HEK293T (cell line): ENCODE results near the gene PIGW.

Source experiments
- CTCF ChIA-PET: fragments of 350-600 bp; formaldehyde crosslinking; extraction: SDS; loops from one replicate; lab custom pipeline; 2021; ENCODE audit warnings: antibody characterized with exemption, inconsistent platforms; lab: Yijun Ruan, JAX
- POLR2A ChIA-PET: fragments of 350-600 bp; formaldehyde crosslinking; extraction: SDS; loops from one replicate; lab custom pipeline; 2020; ENCODE audit warnings: antibody characterized with exemption, inconsistent platforms; lab: Yijun Ruan, JAX
- DNase-seq: peaks from one replicate; pipeline ENCODE4 v3.0.0; 2012; ENCODE audit warnings: mixed read lengths; ENCODE audit errors: extremely low spot score
- ARNT ChIP-seq: fragments of 450-650 bp; IDR thresholded peaks from 2 replicates; pipeline ENCODE4 v1.6.1; 2017; ENCODE audit warnings: mild to moderate bottlenecking
- BHLHE40 ChIP-seq: fragments of 450-650 bp; IDR thresholded peaks from 2 replicates; pipeline ENCODE4 v1.6.1; 2016; ENCODE audit warnings: mild to moderate bottlenecking, moderate library complexity, borderline replicate concordance
- CTBP1 ChIP-seq: fragments of 450-650 bp; IDR thresholded peaks from 2 replicates; pipeline ENCODE4 v1.6.1; 2016; ENCODE audit warnings: borderline replicate concordance
- ELF4 ChIP-seq: fragments of 450-650 bp; IDR thresholded peaks from 2 replicates; pipeline ENCODE4 v1.6.1; 2017; ENCODE audit warnings: antibody characterized with exemption
- FOXA1 ChIP-seq: fragments of 450-650 bp; IDR thresholded peaks from 2 replicates; pipeline ENCODE4 v1.6.1; 2016; ENCODE audit warnings: mild to moderate bottlenecking
- FOXK2 ChIP-seq: fragments of 450-650 bp; IDR thresholded peaks from 2 replicates; pipeline ENCODE4 v1.6.1; 2016; ENCODE audit warnings: mild to moderate bottlenecking
- FOXM1 ChIP-seq: fragments of 450-650 bp; IDR thresholded peaks from 2 replicates; pipeline ENCODE4 v1.6.1; 2017; ENCODE audit warnings: mild to moderate bottlenecking, borderline replicate concordance
- HDGF ChIP-seq: fragments of 450-650 bp; IDR thresholded peaks from 2 replicates; pipeline ENCODE4 v1.6.1; 2017; ENCODE audit warnings: antibody characterized with exemption, borderline replicate concordance
- L3MBTL2 ChIP-seq: fragments of 450-650 bp; conservative IDR thresholded peaks from 2 replicates; pipeline ENCODE4 v1.6.1; 2016; ENCODE audit warnings: mild to moderate bottlenecking
- NFRKB ChIP-seq: fragments of 450-650 bp; IDR thresholded peaks from 2 replicates; pipeline ENCODE4 v1.6.1; 2016; ENCODE audit warnings: mild to moderate bottlenecking, moderate library complexity
- PKNOX1 ChIP-seq: fragments of 450-650 bp; IDR thresholded peaks from 2 replicates; pipeline ENCODE4 v1.6.1; 2016
- SP1 ChIP-seq: fragments of 450-650 bp; IDR thresholded peaks from 2 replicates; pipeline ENCODE4 v1.6.1; 2017
- SUZ12 ChIP-seq: fragments of 450-650 bp; IDR thresholded peaks from 2 replicates; pipeline ENCODE4 v1.6.1; 2016; ENCODE audit warnings: mild to moderate bottlenecking
- TARDBP ChIP-seq: fragments of 450-650 bp; IDR thresholded peaks from 2 replicates; pipeline ENCODE4 v1.6.1; 2016
- ZNF384 ChIP-seq: fragments of 450-650 bp; IDR thresholded peaks from 2 replicates; pipeline ENCODE4 v1.6.1; 2016

Gene PIGW

GRCh38 chr17:36586138-36586537 lies 51.4 kb downstream of the PIGW start:
- POLR2A ChIA-PET, result no interaction called here
- CTCF ChIA-PET, result no interaction called here
- TF ChIP-seq SP1, result no peak
- TF ChIP-seq FOXM1, result no peak
- no peak for TF ChIP-seq SUZ12
- no peak for TF ChIP-seq FOXA1
- no peak for TF ChIP-seq BHLHE40
- TF ChIP-seq HDGF, result no peak
- TF ChIP-seq PKNOX1, result no peak
- no peak for TF ChIP-seq ARNT
- no peak for TF ChIP-seq TARDBP
- TF ChIP-seq FOXK2, result no peak
- TF ChIP-seq ZNF384, result no peak
- TF ChIP-seq NFRKB, result no peak
- TF ChIP-seq L3MBTL2, result no peak
- no peak for TF ChIP-seq ELF4
- no peak for TF ChIP-seq CTBP1
- DNase-seq, result no peak
